ENCODE data around the gene CCNK. TPM values are rescaled to one million over a fixed set of nuclear protein-coding genes. Genes with fewer than 3 reads are reported as not detected.

CCNK gene
- total RNA-seq, 1 donor from 2014 or later = 64.8 TPM

GRCh38 chr14:99522934-99523703 is 41.9 kb downstream of the CCNK start:
- Mint-ChIP-seq H3K36me3 (ENCODE audit: insufficient read depth) (no peaks in the 10 kb centered on the region), H3K4me1 (ENCODE audit: low read depth) (peaks cover 37% of the 10 kb centered on the region), H3K27me3 (no peaks in the 10 kb centered on the region), H3K9me3 (ENCODE audit: low read depth) (no peaks in the 10 kb centered on the region), H3K4me3 (ENCODE audit: low read depth) (peak overlapping the region; percentile 11), H3K27ac (peak overlapping the region; percentile 91)
- TF ChIP-seq, protein P1, sequence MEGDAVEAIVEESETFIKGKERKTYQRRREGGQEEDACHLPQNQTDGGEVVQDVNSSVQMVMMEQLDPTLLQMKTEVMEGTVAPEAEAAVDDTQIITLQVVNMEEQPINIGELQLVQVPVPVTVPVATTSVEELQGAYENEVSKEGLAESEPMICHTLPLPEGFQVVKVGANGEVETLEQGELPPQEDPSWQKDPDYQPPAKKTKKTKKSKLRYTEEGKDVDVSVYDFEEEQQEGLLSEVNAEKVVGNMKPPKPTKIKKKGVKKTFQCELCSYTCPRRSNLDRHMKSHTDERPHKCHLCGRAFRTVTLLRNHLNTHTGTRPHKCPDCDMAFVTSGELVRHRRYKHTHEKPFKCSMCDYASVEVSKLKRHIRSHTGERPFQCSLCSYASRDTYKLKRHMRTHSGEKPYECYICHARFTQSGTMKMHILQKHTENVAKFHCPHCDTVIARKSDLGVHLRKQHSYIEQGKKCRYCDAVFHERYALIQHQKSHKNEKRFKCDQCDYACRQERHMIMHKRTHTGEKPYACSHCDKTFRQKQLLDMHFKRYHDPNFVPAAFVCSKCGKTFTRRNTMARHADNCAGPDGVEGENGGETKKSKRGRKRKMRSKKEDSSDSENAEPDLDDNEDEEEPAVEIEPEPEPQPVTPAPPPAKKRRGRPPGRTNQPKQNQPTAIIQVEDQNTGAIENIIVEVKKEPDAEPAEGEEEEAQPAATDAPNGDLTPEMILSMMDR (IDR thresholded peaks at IDR 0.05; ENCODE audit: unreplicated experiment) = no peak
- no peak for DNase-seq (ENCODE audit: low spot score, unreplicated experiment)

DNA sequence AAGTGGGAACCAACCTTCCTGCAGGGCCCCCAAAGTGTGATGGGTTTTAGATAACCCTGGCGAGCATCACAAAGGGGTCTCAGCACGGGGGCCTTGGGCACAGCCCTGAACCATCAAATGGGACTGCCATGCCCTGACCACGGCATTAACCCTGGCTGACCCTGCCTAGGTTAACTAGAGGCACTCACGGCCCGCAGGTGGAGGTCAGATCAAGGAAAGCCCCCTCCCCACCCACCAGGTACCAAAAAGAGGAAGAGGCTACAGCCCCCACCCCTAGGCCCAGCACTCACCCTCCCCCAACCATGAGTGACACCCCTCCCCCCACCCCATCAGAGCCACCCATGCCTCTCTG is 42.5 kb downstream of the CCNK start:
- peaks cover 37% of the 10 kb centered on the region for H3K4me1 Mint-ChIP-seq (ENCODE audit: low read depth)
- H3K36me3 Mint-ChIP-seq (ENCODE audit: insufficient read depth) = no peaks in the 10 kb centered on the region
- TF ChIP-seq, protein P1 (IDR thresholded peaks at IDR 0.05; ENCODE audit: unreplicated experiment) = no peak
- H3K27ac Mint-ChIP-seq = no peak overlapping the region
- no peak for DNase-seq (ENCODE audit: low spot score, unreplicated experiment)
- no peaks in the 10 kb centered on the region for H3K27me3 Mint-ChIP-seq
- H3K4me3 Mint-ChIP-seq (ENCODE audit: low read depth) = no peak overlapping the region
- H3K9me3 Mint-ChIP-seq (ENCODE audit: low read depth) = no peaks in the 10 kb centered on the region

GRCh38 chr14:99524091-99524661 is 43.0 kb downstream of the CCNK start:
- H3K36me3 Mint-ChIP-seq (ENCODE audit: insufficient read depth) = no peaks in the 10 kb centered on the region
- TF ChIP-seq, protein P1 (IDR thresholded peaks at IDR 0.05; ENCODE audit: unreplicated experiment) = no peak
- DNase-seq (ENCODE audit: low spot score, unreplicated experiment) = no peak
- H3K27ac Mint-ChIP-seq = peak overlapping the region; percentile 86
- H3K4me1 Mint-ChIP-seq (ENCODE audit: low read depth) = peaks cover 37% of the 10 kb centered on the region
- H3K27me3 Mint-ChIP-seq = no peaks in the 10 kb centered on the region
- no peak overlapping the region for H3K4me3 Mint-ChIP-seq (ENCODE audit: low read depth)
- no peaks in the 10 kb centered on the region for H3K9me3 Mint-ChIP-seq (ENCODE audit: low read depth)

GRCh38 chr14:99524804-99525698 is 43.8 kb downstream of the CCNK start:
- Mint-ChIP-seq H3K27me3 (no peaks in the 10 kb centered on the region), H3K4me1 (ENCODE audit: low read depth) (peaks cover 37% of the 10 kb centered on the region), H3K36me3 (ENCODE audit: insufficient read depth) (no peaks in the 10 kb centered on the region), H3K27ac (peak overlapping the region; percentile 45), H3K4me3 (ENCODE audit: low read depth) (no peak overlapping the region), H3K9me3 (ENCODE audit: low read depth) (no peaks in the 10 kb centered on the region)
- DNase-seq (ENCODE audit: low spot score, unreplicated experiment) = no peak
- TF ChIP-seq, protein P1 (IDR thresholded peaks at IDR 0.05; ENCODE audit: unreplicated experiment) = peak; percentile 21

- TF ChIP-seq, protein P1 (IDR thresholded peaks at IDR 0.05; ENCODE audit: unreplicated experiment) = no peak
- DNase-seq (ENCODE audit: low spot score, unreplicated experiment) = no peak
- Mint-ChIP-seq H3K27me3 (no peaks in the 10 kb centered on the region), H3K9me3 (ENCODE audit: low read depth) (no peaks in the 10 kb centered on the region), H3K36me3 (ENCODE audit: insufficient read depth) (no peaks in the 10 kb centered on the region), H3K27ac (no peak overlapping the region), H3K4me3 (ENCODE audit: low read depth) (no peak overlapping the region), H3K4me1 (ENCODE audit: low read depth) (peaks cover 40% of the 10 kb centered on the region)
These were observed 44.5 kb downstream of the CCNK start for GRCh38 chr14:99525699-99526080.

Measured in progenitor cell of endocrine pancreas (in vitro differentiated cells).